Gastrocnemius medialis (tissue), 4 donors: ENCODE results near the gene CTCF.

Source experiments
- CTCF ChIP-seq, 5 experiments: fragments of 450-650 bp in 3 of 5; fragments of 200-600 bp in 2 of 5; sonication (generic) in 2 of 5; IDR thresholded peaks in 4 of 5; conservative IDR thresholded peaks in 1 of 5; 1 replicate in 4 of 5; 2 replicates in 1 of 5; pipeline ENCODE4 v1.5.1; 2016 to 2019; ENCODE audit warnings: antibody characterized with exemption in 5 of 5, mild to moderate bottlenecking in 3 of 5, moderate library complexity in 3 of 5
- POLR2A ChIP-seq, 2 donors: fragments of 450-650 bp; IDR thresholded peaks; one replicate each; pipeline ENCODE4 v1.6.1; 2017; ENCODE audit warnings: antibody characterized with exemption in 2 of 2, mild to moderate bottlenecking in 2 of 2, moderate library complexity in 2 of 2

- TF ChIP-seq CTCF (IDR thresholded peaks at IDR 0.05 in 4 of 5, conservative IDR thresholded peaks at IDR 0.05 in 1 of 5) (no peak), POLR2A (IDR thresholded peaks at IDR 0.05) (no peak)
Observed at GRCh38 chr16:67579686-67580085, 17.4 kb downstream of the CTCF start.
